Gastroesophageal sphincter (tissue), 4 donors: ENCODE data around the gene RRH. TPM values are rescaled to one million over a fixed set of nuclear protein-coding genes. Genes with fewer than 3 reads are reported as not detected.

Experiments used
- ATAC-seq: fragments of 150-250 bp; one replicate; pipeline ENCODE4 v1.9.1; 2016; ENCODE audit warnings: mild to moderate bottlenecking, moderate library complexity
- H3K27ac ChIP-seq, 4 donors: fragments of 200-600 bp; sonication (generic) in 3 of 4; 1 replicate in 3 of 4; 2 replicates in 1 of 4; pipeline ENCODE4 v1.5.1; 2016 to 2019
- H3K27me3 ChIP-seq: fragments of 200-600 bp; sonication (generic); one replicate; pipeline ENCODE4 v1.5.1; 2019
- H3K36me3 ChIP-seq, 2 donors: fragments of 200-600 bp; sonication (generic); one replicate each; pipeline ENCODE4 v1.5.1; 2019; ENCODE audit warnings: control low read depth in 1 of 2
- H3K4me1 ChIP-seq, 3 donors: fragments of 200-600 bp; sonication (generic); 1 replicate in 2 of 3; 2 replicates in 1 of 3; pipeline ENCODE4 v1.5.1; 2016 to 2019; ENCODE audit warnings: control low read depth in 2 of 3
- H3K4me3 ChIP-seq, 2 donors: fragments of 200-600 bp; sonication (generic); one replicate each; pipeline ENCODE4 v1.5.1; 2019; ENCODE audit warnings: mild to moderate bottlenecking in 1 of 2, moderate library complexity in 1 of 2
- H3K9me3 ChIP-seq, 3 donors: fragments of 200-600 bp; sonication (generic); one replicate each; pipeline ENCODE4 v1.5.1; 2017 to 2019; ENCODE audit warnings: control low read depth in 2 of 3
- CTCF ChIP-seq, 4 experiments: fragments of 200-600 bp in 2 of 4; fragments of 450-650 bp in 2 of 4; sonication (generic) in 1 of 4; IDR thresholded peaks; one replicate each; pipeline ENCODE4 v1.5.1; 2017 to 2019; ENCODE audit warnings: antibody characterized with exemption in 4 of 4, mild to moderate bottlenecking in 2 of 4, moderate library complexity in 2 of 4
- EP300 ChIP-seq: sonication (generic); formaldehyde crosslinking; IDR thresholded peaks from one replicate; pipeline ENCODE4 v1.6.1; 2017; ENCODE audit warnings: antibody characterized with exemption, mild to moderate bottlenecking
- POLR2A ChIP-seq, 2 donors: fragments of 450-650 bp; IDR thresholded peaks; one replicate each; pipeline ENCODE4 v1.6.1; 2017; ENCODE audit warnings: antibody characterized with exemption in 2 of 2, mild to moderate bottlenecking in 2 of 2, moderate library complexity in 1 of 2
- POLR2AphosphoS5 ChIP-seq: sonication (generic); formaldehyde crosslinking; IDR thresholded peaks from one replicate; pipeline ENCODE4 v1.6.1; 2017; ENCODE audit warnings: antibody characterized with exemption
- WGBS, 2 donors: methylation state at CpG; one replicate each; pipeline ENCODE4 v1.1.5; 2018; ENCODE audit warnings: low coverage in 1 of 2; 5-methylcytosine and 5-hydroxymethylcytosine counted together
- total RNA-seq, 4 donors: library from RNA; depleted of rRNA; stranded (reverse); fragments of >200 nt; gene quantifications; one replicate each; pipeline ENCODE4 v1.1.0, GENCODE V29; 2016

RRH gene
- total RNA-seq, 4 donors from 2014 or later: 0.27 TPM; not detected in 3

GRCh38 chr4:109879081-109879480 is 51.3 kb downstream of the RRH start:
- TF ChIP-seq POLR2AphosphoS5 (no peak), EP300 (no peak), POLR2A (IDR thresholded peaks at IDR 0.05) (no peak), CTCF (IDR thresholded peaks at IDR 0.05) (no peak)
- no peak overlapping the region for H3K27ac ChIP-seq
- no peak overlapping the region for H3K4me3 ChIP-seq
- WGBS, 2 donors: 64 to 83% methylated on average over 7 to 8 of the region's 12 CpGs
- no peaks in the 10 kb centered on the region for H3K27me3 ChIP-seq
- ATAC-seq: no peak
- no peaks in the 10 kb centered on the region for H3K36me3 ChIP-seq
- no peaks in the 10 kb centered on the region for H3K4me1 ChIP-seq
- no peaks in the 10 kb centered on the region for H3K9me3 ChIP-seq

- TF ChIP-seq POLR2AphosphoS5: no peak
- no peak for TF ChIP-seq EP300
- TF ChIP-seq POLR2A (IDR thresholded peaks at IDR 0.05): no peak
- no peak for TF ChIP-seq CTCF (IDR thresholded peaks at IDR 0.05)
- no peaks in the 10 kb centered on the region for H3K9me3 ChIP-seq
These were observed 52.0 kb downstream of the RRH start for GRCh38 chr4:109879636-109880314.

GRCh38 chr4:109886303-109886702 is 58.5 kb downstream of the RRH start:
- ATAC-seq: no peak
- Histone ChIP-seq H3K27ac (no peak overlapping the region), H3K4me1 (no peaks in the 10 kb centered on the region), H3K9me3 (no peaks in the 10 kb centered on the region), H3K4me3 (no peak overlapping the region), H3K36me3 (no peaks in the 10 kb centered on the region), H3K27me3 (no peaks in the 10 kb centered on the region)
- TF ChIP-seq POLR2AphosphoS5 (no peak), CTCF (IDR thresholded peaks at IDR 0.05) (no peak), EP300 (no peak), POLR2A (IDR thresholded peaks at IDR 0.05) (no peak)

More at GRCh38 chr4:109879636-109880314, 52.0 kb downstream of the RRH start:
- Histone ChIP-seq H3K27me3 (no peaks in the 10 kb centered on the region), H3K4me3 (no peak overlapping the region), H3K27ac (no peak overlapping the region), H3K36me3 (no peaks in the 10 kb centered on the region), H3K4me1 (no peaks in the 10 kb centered on the region)
- 83 to 88% methylated on average over 4 to 5 of the region's 7 CpGs for WGBS, 2 donors
- ATAC-seq: no peak

GRCh38 chr4:109887071-109887470 is 59.3 kb downstream of the RRH start:
- 25 to 55% methylated on average over 6 of the region's 6 CpGs for WGBS, 2 donors
- TF ChIP-seq POLR2A (IDR thresholded peaks at IDR 0.05): no peak
- TF ChIP-seq POLR2AphosphoS5: no peak
- no peak for TF ChIP-seq EP300
- no peak for TF ChIP-seq CTCF (IDR thresholded peaks at IDR 0.05)
- ATAC-seq: no peak
- Histone ChIP-seq H3K4me1 (no peaks in the 10 kb centered on the region), H3K4me3 (no peak overlapping the region), H3K27me3 (no peaks in the 10 kb centered on the region), H3K36me3 (no peaks in the 10 kb centered on the region), H3K27ac (no peak overlapping the region), H3K9me3 (no peaks in the 10 kb centered on the region)

GRCh38 chr4:109890076-109890475 is 62.3 kb downstream of the RRH start:
- H3K27ac ChIP-seq: no peak overlapping the region
- H3K4me1 ChIP-seq: no peaks in the 10 kb centered on the region
- no peaks in the 10 kb centered on the region for H3K36me3 ChIP-seq
- no peaks in the 10 kb centered on the region for H3K9me3 ChIP-seq
- no peak overlapping the region for H3K4me3 ChIP-seq
- no peaks in the 10 kb centered on the region for H3K27me3 ChIP-seq
- ATAC-seq: no peak
- TF ChIP-seq EP300 (no peak), POLR2AphosphoS5 (no peak), POLR2A (IDR thresholded peaks at IDR 0.05) (no peak), CTCF (IDR thresholded peaks at IDR 0.05) (no peak)
